Osteoblast (primary cell): ENCODE data around the gene MAGT1. TPM values are rescaled to one million over a fixed set of nuclear protein-coding genes. Genes with fewer than 3 reads are reported as not detected.
"Not testable (repeated sequence)": the region's sequence is repeated elsewhere in the genome, so short reads cannot be mapped to it uniquely, and the experiment has no call there.

ENCODE experiments used
- DNase-seq: peaks from one replicate; pipeline ENCODE4 v3.0.0; 2011; ENCODE audit warnings: low spot score, mixed read lengths; ENCODE audit not compliant: insufficient read length; ENCODE audit errors: missing footprints
- H2AFZ ChIP-seq: 2 replicates; pipeline ENCODE4 v1.6.0; 2011; ENCODE audit warnings: mild to moderate bottlenecking, low read length
- H3K27ac ChIP-seq: 2 replicates; pipeline ENCODE4 v1.5.1; 2011; ENCODE audit warnings: mild to moderate bottlenecking, low read depth, low read length, moderate library complexity
- H3K27me3 ChIP-seq: 2 replicates; pipeline ENCODE4 v1.6.0; 2012; ENCODE audit warnings: mild to moderate bottlenecking, control low read depth, inconsistent platforms, low read length, moderate library complexity; ENCODE audit not compliant: insufficient read depth
- H3K36me3 ChIP-seq: 2 replicates; pipeline ENCODE4 v1.5.1; 2011; ENCODE audit warnings: mild to moderate bottlenecking, low read length, control low read depth, moderate library complexity; ENCODE audit not compliant: insufficient read depth
- H3K4me1 ChIP-seq: 2 replicates; pipeline ENCODE4 v1.5.1; 2011; ENCODE audit warnings: mild to moderate bottlenecking, low read length, control low read depth, moderate library complexity; ENCODE audit not compliant: insufficient read depth
- H3K4me2 ChIP-seq: 2 replicates; pipeline ENCODE4 v1.6.0; 2011; ENCODE audit warnings: mild to moderate bottlenecking, low read length; ENCODE audit not compliant: insufficient read depth
- H3K4me3 ChIP-seq: fragments of 200-600 bp; sonication (generic); 3 replicates; pipeline ENCODE4 v1.5.1; 2012; ENCODE audit warnings: mild to moderate bottlenecking, low read length, inconsistent platforms; ENCODE audit not compliant: insufficient read depth
- H3K79me2 ChIP-seq: 2 replicates; pipeline ENCODE4 v1.6.0; 2012; ENCODE audit warnings: mild to moderate bottlenecking, low read length, control low read depth, inconsistent platforms; ENCODE audit not compliant: insufficient read depth
- H3K9me3 ChIP-seq: 2 replicates; pipeline ENCODE4 v1.5.1; 2011; ENCODE audit warnings: low read depth, low read length, control low read depth
- H4K20me1 ChIP-seq: 2 replicates; pipeline ENCODE4 v1.6.0; 2012; ENCODE audit warnings: mild to moderate bottlenecking, low read length, control low read depth; ENCODE audit not compliant: insufficient read depth
- total RNA-seq: library from RNA; depleted of rRNA; stranded (reverse); fragments of >200 nt; gene quantifications from 2 replicates; pipeline ENCODE4 v1.2.3, GENCODE V29; 2012
- TF ChIP-seq, protein P1 (sequence below): IDR thresholded peaks from 2 replicates; pipeline ENCODE4 v1.5.1; 2011; ENCODE audit warnings: mild to moderate bottlenecking, low read depth, low read length, moderate library complexity; ENCODE audit errors: extremely low read depth

MAGT1 gene
- total RNA-seq, 1 donor, result 59.7 TPM

DNA sequence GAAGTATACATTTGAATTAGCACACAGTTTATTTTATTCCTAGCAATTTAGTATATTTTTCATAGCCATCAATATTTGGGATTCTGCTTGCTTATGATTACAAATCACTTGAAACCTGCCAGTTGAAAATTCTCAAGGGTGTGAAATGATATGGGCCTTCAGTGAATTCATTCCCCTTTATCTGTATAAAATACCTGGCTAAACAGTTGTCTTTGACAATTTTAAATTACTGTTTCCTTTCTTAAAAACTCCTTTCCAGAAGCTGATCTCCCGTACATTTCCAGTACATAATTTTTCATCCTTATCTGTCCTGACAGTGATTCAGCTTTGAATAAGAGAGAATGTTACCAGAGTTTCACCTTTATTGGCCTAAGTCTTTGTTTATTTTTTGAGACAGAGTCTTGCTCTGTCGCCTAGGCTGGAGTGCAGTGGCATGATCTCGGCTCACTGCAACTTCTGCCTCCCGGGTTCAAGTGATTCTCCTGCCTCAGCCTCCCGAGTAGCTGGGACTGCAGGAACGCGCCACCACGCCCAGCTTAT, 29.2 kb upstream of the MAGT1 start:
- Histone ChIP-seq H3K9me3 (no peaks in the 10 kb centered on the region), H4K20me1 (no peaks in the 10 kb centered on the region), H3K4me1 (no peaks in the 10 kb centered on the region), H3K79me2 (no peaks in the 10 kb centered on the region), H3K4me2 (no peak overlapping the region), H2AFZ (no peak overlapping the region), H3K27ac (no peak overlapping the region), H3K27me3 (no peaks in the 10 kb centered on the region), H3K4me3 (no peak overlapping the region), H3K36me3 (no peaks in the 10 kb centered on the region)
- DNase-seq, result no peak
- TF ChIP-seq, protein P1, sequence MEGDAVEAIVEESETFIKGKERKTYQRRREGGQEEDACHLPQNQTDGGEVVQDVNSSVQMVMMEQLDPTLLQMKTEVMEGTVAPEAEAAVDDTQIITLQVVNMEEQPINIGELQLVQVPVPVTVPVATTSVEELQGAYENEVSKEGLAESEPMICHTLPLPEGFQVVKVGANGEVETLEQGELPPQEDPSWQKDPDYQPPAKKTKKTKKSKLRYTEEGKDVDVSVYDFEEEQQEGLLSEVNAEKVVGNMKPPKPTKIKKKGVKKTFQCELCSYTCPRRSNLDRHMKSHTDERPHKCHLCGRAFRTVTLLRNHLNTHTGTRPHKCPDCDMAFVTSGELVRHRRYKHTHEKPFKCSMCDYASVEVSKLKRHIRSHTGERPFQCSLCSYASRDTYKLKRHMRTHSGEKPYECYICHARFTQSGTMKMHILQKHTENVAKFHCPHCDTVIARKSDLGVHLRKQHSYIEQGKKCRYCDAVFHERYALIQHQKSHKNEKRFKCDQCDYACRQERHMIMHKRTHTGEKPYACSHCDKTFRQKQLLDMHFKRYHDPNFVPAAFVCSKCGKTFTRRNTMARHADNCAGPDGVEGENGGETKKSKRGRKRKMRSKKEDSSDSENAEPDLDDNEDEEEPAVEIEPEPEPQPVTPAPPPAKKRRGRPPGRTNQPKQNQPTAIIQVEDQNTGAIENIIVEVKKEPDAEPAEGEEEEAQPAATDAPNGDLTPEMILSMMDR, result no peak

DNA sequence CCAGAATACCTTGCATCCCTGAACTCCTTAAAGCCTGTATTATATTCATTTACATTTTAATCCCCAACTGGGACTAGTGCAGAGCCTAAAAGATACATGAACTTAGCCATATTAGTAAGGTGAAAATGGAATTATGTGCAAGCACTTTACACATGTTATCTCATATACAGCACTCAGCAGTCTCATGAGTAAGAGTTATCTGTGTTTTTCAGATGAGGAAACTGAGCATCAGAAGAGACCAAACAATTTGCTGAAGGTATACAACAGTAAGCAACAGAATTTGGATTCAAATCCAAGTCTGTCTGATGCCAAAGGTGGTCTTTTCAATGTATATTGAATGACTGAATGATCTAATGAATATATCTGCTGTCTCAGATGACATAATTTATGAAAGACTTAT, 27.6 kb upstream of the MAGT1 start:
- no peak overlapping the region for H3K4me3 ChIP-seq
- TF ChIP-seq, protein P1, result no peak
- DNase-seq, result no peak
- peaks cover 3% of the 10 kb centered on the region for H3K4me1 ChIP-seq
- no peak overlapping the region for H2AFZ ChIP-seq
- no peaks in the 10 kb centered on the region for H3K9me3 ChIP-seq
- H3K79me2 ChIP-seq, result no peaks in the 10 kb centered on the region
- H3K27me3 ChIP-seq, result no peaks in the 10 kb centered on the region
- no peaks in the 10 kb centered on the region for H3K36me3 ChIP-seq
- H4K20me1 ChIP-seq, result no peaks in the 10 kb centered on the region
- no peak overlapping the region for H3K27ac ChIP-seq
- no peak overlapping the region for H3K4me2 ChIP-seq

DNA sequence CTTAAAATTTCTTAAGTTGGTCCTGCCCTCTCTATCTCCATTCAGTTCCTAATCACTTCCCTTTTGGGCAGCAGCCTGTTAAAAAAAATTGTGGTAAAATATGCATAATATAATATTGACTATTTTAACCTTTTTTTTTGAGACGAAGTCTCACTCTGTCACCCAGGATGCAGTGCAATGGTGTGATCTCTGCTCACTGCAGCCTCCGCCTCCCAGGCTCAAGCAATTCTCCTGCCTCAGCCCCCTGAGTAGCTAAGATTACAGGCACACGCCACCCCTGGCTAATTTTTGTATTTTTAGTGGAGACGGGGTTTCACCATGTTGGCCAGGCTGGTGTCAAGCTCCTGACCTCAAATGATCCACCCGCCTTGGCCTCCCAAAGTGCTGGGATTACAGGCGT, 24.1 kb upstream of the MAGT1 start:
- H3K36me3 ChIP-seq, H3K4me2 ChIP-seq, H3K4me1 ChIP-seq, DNase-seq, H3K9me3 ChIP-seq, H3K27ac ChIP-seq, H3K79me2 ChIP-seq, H2AFZ ChIP-seq, H3K27me3 ChIP-seq, H4K20me1 ChIP-seq, H3K4me3 ChIP-seq: not testable (repeated sequence)

DNA sequence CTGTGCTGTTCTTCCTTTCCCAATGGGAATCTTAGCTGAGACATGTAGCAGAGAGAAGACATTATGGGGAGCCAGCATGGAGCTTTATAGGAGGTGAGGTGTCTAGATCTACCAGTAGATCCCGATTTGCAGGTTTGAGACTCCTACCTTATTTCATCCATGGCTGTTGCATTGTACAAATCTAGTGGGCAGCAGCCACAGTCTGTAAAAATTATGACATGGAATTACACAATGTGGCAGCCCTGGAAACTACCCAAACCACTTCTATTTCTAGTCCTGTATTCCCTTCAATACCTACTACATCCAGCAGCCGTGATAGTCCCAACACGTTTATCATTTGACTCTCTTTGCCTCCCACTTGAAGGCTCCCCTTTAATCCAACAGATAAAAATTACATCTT, 23.3 kb upstream of the MAGT1 start:
- H3K4me1 ChIP-seq, result peaks cover 3% of the 10 kb centered on the region
- H3K9me3 ChIP-seq, result no peaks in the 10 kb centered on the region
- no peak overlapping the region for H3K27ac ChIP-seq
- H4K20me1 ChIP-seq, result no peaks in the 10 kb centered on the region
- no peak overlapping the region for H3K4me3 ChIP-seq
- TF ChIP-seq, protein P1, result no peak
- H3K79me2 ChIP-seq, result peaks cover 3% of the 10 kb centered on the region
- H3K36me3 ChIP-seq, result no peaks in the 10 kb centered on the region
- no peaks in the 10 kb centered on the region for H3K27me3 ChIP-seq
- H2AFZ ChIP-seq, result no peak overlapping the region
- H3K4me2 ChIP-seq, result no peak overlapping the region
- DNase-seq, result peak; percentile 19
